ENCODE measurements around the gene SPPL2C.

The SPPL2C gene

GRCh38 chr17:45876539-45876938 lies 31.9 kb downstream of the SPPL2C start:
- no peak for DNase-seq (ENCODE audit: low spot score)

- no peak for DNase-seq (ENCODE audit: low spot score)
Observed at GRCh38 chr17:45877467-45877866, 32.8 kb downstream of the SPPL2C start.

DNA sequence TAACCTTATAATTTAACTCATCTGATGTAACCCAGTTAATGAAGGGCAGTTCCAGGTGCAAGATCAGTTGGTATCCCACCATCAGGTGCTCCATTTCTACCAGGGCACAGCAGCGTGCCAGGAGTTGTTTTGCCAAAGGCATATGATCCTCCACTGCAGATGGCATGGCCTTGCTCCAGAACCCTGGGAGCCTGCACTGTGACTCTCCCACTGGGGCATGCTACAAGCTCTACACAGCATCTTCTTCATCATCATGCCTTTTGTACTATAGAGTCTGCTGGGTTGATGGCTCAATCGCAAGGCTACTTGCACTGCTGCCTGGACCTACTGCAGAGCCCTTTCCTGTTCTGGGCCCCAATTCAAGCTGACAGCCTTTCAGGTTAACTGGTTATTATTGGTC lies 38.4 kb downstream of the SPPL2C start:
- no peak for DNase-seq (ENCODE audit: low spot score)

GRCh38 chr17:45886852-45887251 lies 42.2 kb downstream of the SPPL2C start:
- no peak for DNase-seq (ENCODE audit: low spot score)

DNA sequence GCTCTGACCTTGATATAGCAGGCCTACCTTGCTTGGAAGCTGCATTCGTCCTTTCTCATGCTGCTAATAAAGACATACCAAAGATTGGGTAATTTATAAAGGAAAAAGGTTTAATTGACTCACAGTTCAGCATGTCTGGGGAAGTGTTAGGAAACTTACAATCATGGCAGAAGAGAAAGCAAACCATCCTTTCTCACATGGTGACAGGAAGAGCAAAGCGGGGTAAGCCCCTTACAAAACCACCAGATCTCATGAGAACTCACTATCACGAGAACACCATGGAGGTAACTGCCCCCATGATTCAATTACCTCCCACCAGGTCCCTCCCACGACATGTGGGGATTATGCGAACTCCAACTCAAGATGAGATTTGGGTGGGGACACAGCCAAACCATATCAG lies 43.7 kb downstream of the SPPL2C start:
- DNase-seq (ENCODE audit: low spot score): no peak

DNA sequence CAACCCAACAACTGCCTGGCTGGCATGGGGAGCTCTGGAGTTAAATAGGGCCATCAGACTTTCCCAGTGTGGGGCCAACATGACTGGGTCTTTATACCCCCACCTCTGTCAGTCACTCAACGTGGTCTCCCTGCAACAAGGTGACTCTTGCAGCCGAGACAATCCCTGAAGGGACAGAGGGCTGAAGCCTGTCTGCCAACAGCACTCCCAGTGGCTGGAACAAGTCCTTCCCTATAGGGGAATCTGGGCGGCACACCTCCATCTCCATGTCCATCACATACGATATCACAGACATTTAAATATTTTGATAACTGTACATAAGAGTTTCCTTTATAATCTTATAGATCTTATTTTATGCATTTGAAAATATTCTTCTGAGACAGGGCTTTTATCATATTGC lies 44.9 kb downstream of the SPPL2C start:
- no peak for DNase-seq (ENCODE audit: low spot score)

GRCh38 chr17:45893725-45894021 lies 49.0 kb downstream of the SPPL2C start:
- DNase-seq (ENCODE audit: low spot score): no peak

- DNase-seq (ENCODE audit: low spot score): peak; percentile 95
Observed at GRCh38 chr17:45894022-45894784, 49.5 kb downstream of the SPPL2C start, which contains the start of gene MAPT. Gene MAPT, plus strand, starts transcription at chr17:45894554. Its CDS starts 67,784 bp downstream, at chr17:45962338.

GRCh38 chr17:45895304-45895968 lies 50.8 kb downstream of the SPPL2C start:
- DNase-seq (ENCODE audit: low spot score): peak; percentile 71

GRCh38 chr17:45895969-45896785 lies 51.5 kb downstream of the SPPL2C start:
- DNase-seq (ENCODE audit: low spot score): no peak
